ENCODE results near the gene SFXN3.

The SFXN3 gene

GRCh38 chr10:101000915-101001658, 29.9 kb upstream of the SFXN3 start:
- TF ChIP-seq CTCF (IDR thresholded peaks at IDR 0.05) = no peak
- DNase-seq = peak; percentile 96 to 97
- H3K27me3 ChIP-seq = no peaks in the 10 kb centered on the region
- H3K27ac ChIP-seq = peak overlapping the region; percentile 99 to 100
- H3K4me1 ChIP-seq = peaks cover 0 to 55% (median 42%) of the 10 kb centered on the region in 4 donors
- H3K9me3 ChIP-seq = no peaks in the 10 kb centered on the region
- H3K4me3 ChIP-seq = peak overlapping the region; percentile 73 to 79
- H3K36me3 ChIP-seq = peaks cover 27 to 37% (median 36%) of the 10 kb centered on the region in 3 donors
- intact Hi-C loops (cut with DNase I; ENCODE audit: low total_unique reads) = no loop called here

- peaks cover 0 to 50% (median 37%) of the 10 kb centered on the region in 4 donors for H3K4me1 ChIP-seq
- TF ChIP-seq CTCF (IDR thresholded peaks at IDR 0.05) = no peak
- DNase-seq = no peak
Observed at GRCh38 chr10:101001659-101002035, 29.4 kb upstream of the SFXN3 start.

GRCh38 chr10:101002456-101002855, 28.6 kb upstream of the SFXN3 start:
- DNase-seq = no peak
- no peaks in the 10 kb centered on the region for H3K9me3 ChIP-seq
- H3K27ac ChIP-seq = peak overlapping the region; percentile 99 to 100
- H3K4me3 ChIP-seq = peak overlapping the region in 1 of 2 donors; percentile 73
- peaks cover 41 to 51% (median 45%) of the 10 kb centered on the region in 3 donors for H3K36me3 ChIP-seq
- no peaks in the 10 kb centered on the region for H3K27me3 ChIP-seq
- no peak for TF ChIP-seq CTCF (IDR thresholded peaks at IDR 0.05)
- H3K4me1 ChIP-seq = peaks cover 0 to 47% (median 37%) of the 10 kb centered on the region in 4 donors
- intact Hi-C loops (cut with DNase I; ENCODE audit: low total_unique reads) = no loop called here

More at GRCh38 chr10:101001659-101002035, 29.4 kb upstream of the SFXN3 start:
- H3K36me3 ChIP-seq = peaks cover 33 to 43% (median 41%) of the 10 kb centered on the region in 3 donors
- H3K27ac ChIP-seq = peak overlapping the region; percentile 99 to 100
- intact Hi-C loops (cut with DNase I; ENCODE audit: low total_unique reads) = no loop called here
- H3K4me3 ChIP-seq = peak overlapping the region; percentile 73 to 79
- no peaks in the 10 kb centered on the region for H3K9me3 ChIP-seq
- no peaks in the 10 kb centered on the region for H3K27me3 ChIP-seq

GRCh38 chr10:101003639-101004206, 27.3 kb upstream of the SFXN3 start:
- intact Hi-C loops (cut with DNase I; ENCODE audit: low total_unique reads) = no loop called here
- TF ChIP-seq CTCF (IDR thresholded peaks at IDR 0.05) = no peak
- peak overlapping the region; percentile 99 to 100 for H3K27ac ChIP-seq
- H3K36me3 ChIP-seq = peaks cover 42 to 52% (median 45%) of the 10 kb centered on the region in 3 donors
- H3K27me3 ChIP-seq = no peaks in the 10 kb centered on the region
- H3K9me3 ChIP-seq = no peaks in the 10 kb centered on the region
- peaks cover 0 to 48% (median 39%) of the 10 kb centered on the region in 4 donors for H3K4me1 ChIP-seq
- no peak overlapping the region for H3K4me3 ChIP-seq
- no peak for DNase-seq

GRCh38 chr10:101005361-101005760, 25.7 kb upstream of the SFXN3 start:
- no peak for TF ChIP-seq CTCF (IDR thresholded peaks at IDR 0.05)
- DNase-seq = no peak
- intact Hi-C loops (cut with DNase I; ENCODE audit: low total_unique reads) = no loop called here
- no peaks in the 10 kb centered on the region for H3K27me3 ChIP-seq
- no peaks in the 10 kb centered on the region for H3K9me3 ChIP-seq
- peaks cover 42 to 52% (median 45%) of the 10 kb centered on the region in 3 donors for H3K36me3 ChIP-seq
- H3K4me1 ChIP-seq = peaks cover 0 to 45% (median 38%) of the 10 kb centered on the region in 4 donors
- no peak overlapping the region for H3K4me3 ChIP-seq
- H3K27ac ChIP-seq = no peak overlapping the region

Data from tibial artery (tissue), 4 donors.